Measurements from ENCODE around the gene TTC23L.

The TTC23L gene

DNA sequence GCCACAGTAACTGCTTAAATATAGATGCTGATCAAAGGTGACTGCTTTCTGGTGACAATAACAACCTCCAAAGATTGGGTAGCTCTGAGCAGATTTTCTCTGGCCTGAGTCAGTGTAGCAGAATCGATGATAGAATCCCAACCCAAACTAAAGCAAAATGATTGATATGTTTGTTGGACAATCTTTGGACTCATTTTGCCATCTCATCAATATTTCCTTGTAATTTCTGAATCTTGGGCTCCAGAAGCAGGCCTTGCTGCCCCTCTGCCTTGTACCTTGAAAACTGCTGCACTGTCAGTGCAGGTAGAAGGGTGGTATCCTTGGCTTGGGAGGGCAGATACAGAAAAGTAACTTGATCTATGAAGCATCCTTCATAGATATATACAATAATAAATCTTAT is 18.9 kb downstream of the TTC23L start:
- Histone ChIP-seq H3F3A (ENCODE audit: insufficient read depth, low read length) (no peaks in the 10 kb centered on the region), H3K9ac (ENCODE audit: low read length) (no peak overlapping the region), H3K4me1 (ENCODE audit: low read length) (no peaks in the 10 kb centered on the region), H3K9me3 (replicated peaks; ENCODE audit: insufficient read depth, low read length) (no peaks in the 10 kb centered on the region), H3K79me2 (ENCODE audit: low read length) (no peaks in the 10 kb centered on the region), H3K4me3 (ENCODE audit: low read length) (no peak overlapping the region), H3K27ac (ENCODE audit: low read length) (no peak overlapping the region), H2AFZ (ENCODE audit: low read length) (no peak overlapping the region), H3K27me3 (replicated peaks; ENCODE audit: insufficient read depth, low read length) (no peaks in the 10 kb centered on the region), H3K36me3 (replicated peaks; ENCODE audit: insufficient read depth, low read length) (no peaks in the 10 kb centered on the region), H4K20me1 (ENCODE audit: insufficient read depth, low read length) (no peaks in the 10 kb centered on the region), H3K4me2 (ENCODE audit: low read depth, low read length) (no peak overlapping the region), H3K9me2 (replicated peaks; ENCODE audit: insufficient read depth, low read length) (no peaks in the 10 kb centered on the region)
- TF ChIP-seq EZH2phosphoT487 (IDR thresholded peaks at IDR 0.05; ENCODE audit: low read length) (no peak), EZH2 (optimal IDR thresholded peaks at IDR 0.05; ENCODE audit: low read depth, low read length) (no peak)
- TF ChIP-seq, protein P1, sequence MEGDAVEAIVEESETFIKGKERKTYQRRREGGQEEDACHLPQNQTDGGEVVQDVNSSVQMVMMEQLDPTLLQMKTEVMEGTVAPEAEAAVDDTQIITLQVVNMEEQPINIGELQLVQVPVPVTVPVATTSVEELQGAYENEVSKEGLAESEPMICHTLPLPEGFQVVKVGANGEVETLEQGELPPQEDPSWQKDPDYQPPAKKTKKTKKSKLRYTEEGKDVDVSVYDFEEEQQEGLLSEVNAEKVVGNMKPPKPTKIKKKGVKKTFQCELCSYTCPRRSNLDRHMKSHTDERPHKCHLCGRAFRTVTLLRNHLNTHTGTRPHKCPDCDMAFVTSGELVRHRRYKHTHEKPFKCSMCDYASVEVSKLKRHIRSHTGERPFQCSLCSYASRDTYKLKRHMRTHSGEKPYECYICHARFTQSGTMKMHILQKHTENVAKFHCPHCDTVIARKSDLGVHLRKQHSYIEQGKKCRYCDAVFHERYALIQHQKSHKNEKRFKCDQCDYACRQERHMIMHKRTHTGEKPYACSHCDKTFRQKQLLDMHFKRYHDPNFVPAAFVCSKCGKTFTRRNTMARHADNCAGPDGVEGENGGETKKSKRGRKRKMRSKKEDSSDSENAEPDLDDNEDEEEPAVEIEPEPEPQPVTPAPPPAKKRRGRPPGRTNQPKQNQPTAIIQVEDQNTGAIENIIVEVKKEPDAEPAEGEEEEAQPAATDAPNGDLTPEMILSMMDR (IDR thresholded peaks at IDR 0.05; ENCODE audit: low read length), result no peak
- DNase-seq, result no peak

DNA sequence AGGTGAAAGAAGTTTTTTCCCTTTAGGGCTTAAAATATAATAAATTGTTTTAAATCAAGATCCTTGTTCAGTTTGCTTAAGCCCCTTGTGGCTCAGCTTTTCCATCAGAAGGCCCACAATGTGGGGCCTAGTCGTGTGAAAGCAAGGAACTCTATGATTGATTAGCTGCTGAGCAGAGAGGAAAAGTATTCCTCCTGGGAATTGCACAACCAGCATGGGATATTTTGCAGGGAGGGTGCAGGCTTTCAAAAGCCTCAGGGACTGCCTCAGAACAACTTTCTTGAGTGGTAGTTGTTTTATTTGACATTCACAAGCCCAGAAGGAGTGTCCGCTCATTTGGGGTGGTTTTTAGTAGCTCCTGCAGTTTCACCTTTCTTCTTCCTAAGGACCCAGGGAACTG is 19.8 kb downstream of the TTC23L start:
- no peak for DNase-seq
- Histone ChIP-seq H3F3A (ENCODE audit: insufficient read depth, low read length) (no peaks in the 10 kb centered on the region), H3K4me2 (ENCODE audit: low read depth, low read length) (no peak overlapping the region), H3K9ac (ENCODE audit: low read length) (no peak overlapping the region), H3K27me3 (replicated peaks; ENCODE audit: insufficient read depth, low read length) (no peaks in the 10 kb centered on the region), H3K9me3 (replicated peaks; ENCODE audit: insufficient read depth, low read length) (no peaks in the 10 kb centered on the region), H3K4me1 (ENCODE audit: low read length) (no peaks in the 10 kb centered on the region), H3K27ac (ENCODE audit: low read length) (no peak overlapping the region), H3K36me3 (replicated peaks; ENCODE audit: insufficient read depth, low read length) (no peaks in the 10 kb centered on the region), H2AFZ (ENCODE audit: low read length) (no peak overlapping the region), H3K79me2 (ENCODE audit: low read length) (no peaks in the 10 kb centered on the region), H3K4me3 (ENCODE audit: low read length) (no peak overlapping the region), H4K20me1 (ENCODE audit: insufficient read depth, low read length) (no peaks in the 10 kb centered on the region), H3K9me2 (replicated peaks; ENCODE audit: insufficient read depth, low read length) (no peaks in the 10 kb centered on the region)
- TF ChIP-seq, protein P1 (IDR thresholded peaks at IDR 0.05; ENCODE audit: low read length), result no peak
- TF ChIP-seq EZH2 (optimal IDR thresholded peaks at IDR 0.05; ENCODE audit: low read depth, low read length), result no peak
- no peak for TF ChIP-seq EZH2phosphoT487 (IDR thresholded peaks at IDR 0.05; ENCODE audit: low read length)

- H3K9me3 ChIP-seq (replicated peaks; ENCODE audit: insufficient read depth, low read length), result no peaks in the 10 kb centered on the region
- no peaks in the 10 kb centered on the region for H4K20me1 ChIP-seq (ENCODE audit: insufficient read depth, low read length)
- no peak overlapping the region for H3K9ac ChIP-seq (ENCODE audit: low read length)
- no peaks in the 10 kb centered on the region for H3K27me3 ChIP-seq (replicated peaks; ENCODE audit: insufficient read depth, low read length)
- DNase-seq, result no peak
- no peaks in the 10 kb centered on the region for H3K79me2 ChIP-seq (ENCODE audit: low read length)
- H3K4me3 ChIP-seq (ENCODE audit: low read length), result no peak overlapping the region
- H3F3A ChIP-seq (ENCODE audit: insufficient read depth, low read length), result no peaks in the 10 kb centered on the region
- no peak overlapping the region for H3K27ac ChIP-seq (ENCODE audit: low read length)
- H3K9me2 ChIP-seq (replicated peaks; ENCODE audit: insufficient read depth, low read length), result no peaks in the 10 kb centered on the region
- TF ChIP-seq, protein P1 (IDR thresholded peaks at IDR 0.05; ENCODE audit: low read length), result no peak
- TF ChIP-seq EZH2phosphoT487 (IDR thresholded peaks at IDR 0.05; ENCODE audit: low read length), result no peak
- TF ChIP-seq EZH2 (optimal IDR thresholded peaks at IDR 0.05; ENCODE audit: low read depth, low read length), result no peak
- no peak overlapping the region for H2AFZ ChIP-seq (ENCODE audit: low read length)
- no peaks in the 10 kb centered on the region for H3K4me1 ChIP-seq (ENCODE audit: low read length)
- H3K36me3 ChIP-seq (replicated peaks; ENCODE audit: insufficient read depth, low read length), result no peaks in the 10 kb centered on the region
- H3K4me2 ChIP-seq (ENCODE audit: low read depth, low read length), result no peak overlapping the region
Measured at GRCh38 chr5:34859253-34859652, 20.3 kb downstream of the TTC23L start.

Data from MM.1S (cell line).